GM21528 (cell line): ENCODE measurements around the gene HAL.

Source experiments
- ATAC-seq: cut with Tn5 transposase; IDR thresholded peaks from one replicate; pipeline ENCODE4 v1.9.1; 2021; ENCODE audit warnings: mild to moderate bottlenecking, moderate library complexity; ENCODE audit not compliant: unreplicated experiment, low FRiP score

Gene HAL

GRCh38 chr12:96015672-96016071 lies 19.5 kb upstream of the HAL start:
- ATAC-seq, result no peak

- no peak for ATAC-seq
These were observed 18.9 kb upstream of the HAL start for GRCh38 chr12:96014943-96015599.

- no peak for ATAC-seq
These were observed 11.6 kb upstream of the HAL start for GRCh38 chr12:96007729-96008128.

GRCh38 chr12:96006727-96007126 lies 10.6 kb upstream of the HAL start:
- no peak for ATAC-seq

GRCh38 chr12:96000858-96001257 lies 4.7 kb upstream of the HAL start:
- no peak for ATAC-seq

GRCh38 chr12:95999484-95999883 lies 3.3 kb upstream of the HAL start:
- no peak for ATAC-seq

- ATAC-seq, result peak; percentile 91
These were observed 2.6 kb upstream of the HAL start for GRCh38 chr12:95998611-95999286.

GRCh38 chr12:95997911-95998510 lies 1.9 kb upstream of the HAL start:
- ATAC-seq, result no peak

GRCh38 chr12:95997276-95997675 lies 1.1 kb upstream of the HAL start:
- no peak for ATAC-seq

- no peak for ATAC-seq
These were observed 709 bp downstream of the HAL start for GRCh38 chr12:95995238-95996031.

- ATAC-seq, result no peak
These were observed 1.7 kb downstream of the HAL start for GRCh38 chr12:95994476-95994875.

GRCh38 chr12:95993907-95994306 lies 2.2 kb downstream of the HAL start:
- no peak for ATAC-seq

- ATAC-seq, result no peak
These were observed 6.0 kb downstream of the HAL start for GRCh38 chr12:95990136-95990535.

- ATAC-seq, result no peak
These were observed 6.5 kb downstream of the HAL start for GRCh38 chr12:95989504-95990123.

GRCh38 chr12:95988506-95989275 lies 7.5 kb downstream of the HAL start:
- ATAC-seq, result no peak

GRCh38 chr12:95986635-95987570 lies 9.2 kb downstream of the HAL start:
- no peak for ATAC-seq

- no peak for ATAC-seq
These were observed 11.5 kb downstream of the HAL start for GRCh38 chr12:95984682-95985081.

GRCh38 chr12:95982602-95983001 lies 13.5 kb downstream of the HAL start:
- no peak for ATAC-seq

GRCh38 chr12:95980437-95980836 lies 15.7 kb downstream of the HAL start:
- ATAC-seq, result no peak
